HepG2 (cell line): ENCODE measurements around the gene GLIS2. TPM values are rescaled to one million over a fixed set of nuclear protein-coding genes. Genes with fewer than 3 reads are reported as not detected.
A peak's percentile ranks its signal among the peaks of the same experiment; 100 is the strongest.
"Not testable (repeated sequence)": the region's sequence is repeated elsewhere in the genome, so short reads cannot be mapped to it uniquely, and the experiment has no call there.

Source experiments
- ATAC-seq: fragments of 200-7000 bp; cut with Tn5 transposase; 3 replicates; pipeline ENCODE4 v1.9.1; 2020; ENCODE audit warnings: mild to moderate bottlenecking, moderate library complexity
- BruUV-seq: library from RNA; stranded (reverse); fragments of 400-500 nt; replicated peaks from 2 replicates; lab custom pipeline; 2021; lab: Mats Ljungman, UMichigan
- CTCF ChIA-PET: fragments of 300-600 bp; formaldehyde crosslinking; extraction: SDS; loops from one replicate; lab custom pipeline; 2021; ENCODE audit warnings: low total read pairs, inconsistent platforms, low intra/inter-chr PET ratio; lab: Yijun Ruan, JAX
- POLR2A ChIA-PET: fragments of 350-600 bp; sonication (Branson Sonifier 250); formaldehyde crosslinking; loops from one replicate; lab custom pipeline; 2020; ENCODE audit warnings: antibody characterized with exemption, inconsistent platforms; lab: Yijun Ruan, JAX
- DNase-seq: peaks from one replicate; pipeline ENCODE4 v3.0.0-alpha.2; 2015; ENCODE audit warnings: low spot score
- FAIRE-seq: peaks from 3 replicates; lab custom pipeline; 2011; peaks lifted over from hg19 to GRCh38; lab: Jason Lieb, UNC
- H2AFZ ChIP-seq: one replicate; pipeline ENCODE4 v1.6.1; 2011; ENCODE audit warnings: low read length, inconsistent platforms
- H3K27ac ChIP-seq: fragments of 300-600 bp; 3 replicates; pipeline ENCODE4 v1.8.0; 2011; ENCODE audit warnings: mixed run types, mild to moderate bottlenecking, mixed read lengths, low read length, inconsistent platforms; ENCODE audit not compliant: insufficient read depth; ENCODE audit errors: extremely low read length
- H3K27me3 ChIP-seq, 2 experiments: fragments of 200-600 bp in 1 of 2; 2 replicates in 1 of 2; 3 replicates in 1 of 2; pipeline versions ENCODE4 v1.6.0 to v1.8.0; 2011; ENCODE audit warnings: low read length in 2 of 2, mild to moderate bottlenecking in 2 of 2, moderate library complexity in 2 of 2, inconsistent platforms in 1 of 2; ENCODE audit not compliant: insufficient read depth in 2 of 2, control insufficient read depth in 1 of 2
- H3K36me3 ChIP-seq, 2 experiments: fragments of 200-600 bp in 1 of 2; replicated peaks in 1 of 2; 2 replicates in 1 of 2; 3 replicates in 1 of 2; pipeline versions ENCODE4 v1.5.1 to v1.8.0; 2011; ENCODE audit warnings: low read length in 2 of 2, inconsistent platforms in 1 of 2; ENCODE audit not compliant: insufficient read depth in 2 of 2, control insufficient read depth in 1 of 2
- H3K4me1 ChIP-seq: 2 replicates; pipeline ENCODE4 v1.5.1; 2012; ENCODE audit warnings: low read length, inconsistent platforms; ENCODE audit not compliant: insufficient read depth
- H3K4me2 ChIP-seq: 2 replicates; pipeline ENCODE4 v1.6.0; 2011; ENCODE audit warnings: low read depth, low read length, inconsistent platforms
- H3K4me3 ChIP-seq, 3 experiments: fragments of 200-600 bp in 1 of 3; sonication (generic), shearing (Covaris generic) in 1 of 3; replicated peaks in 1 of 3; 2 replicates each; pipeline ENCODE4 v1.5.1; 2011 to 2016; ENCODE audit warnings: low read length in 3 of 3, inconsistent platforms in 2 of 3, low read depth in 2 of 3, mild to moderate bottlenecking in 2 of 3, control low read depth in 1 of 3, mixed read lengths in 1 of 3; ENCODE audit not compliant: insufficient read depth in 1 of 3
- H3K79me2 ChIP-seq: one replicate; pipeline ENCODE4 v1.6.1; 2011; ENCODE audit warnings: low read length, inconsistent platforms; ENCODE audit not compliant: insufficient read depth
- H3K9ac ChIP-seq: 2 replicates; pipeline ENCODE4 v1.6.0; 2011; ENCODE audit warnings: mild to moderate bottlenecking, low read depth, low read length, inconsistent platforms; ENCODE audit not compliant: insufficient read depth
- H3K9me3 ChIP-seq: 2 replicates; pipeline ENCODE4 v1.5.1; 2012; ENCODE audit warnings: mild to moderate bottlenecking, low read length
- H4K20me1 ChIP-seq: 2 replicates; pipeline ENCODE4 v1.6.0; 2011; ENCODE audit warnings: inconsistent platforms, mild to moderate bottlenecking, low read length, moderate library complexity; ENCODE audit not compliant: insufficient read depth
- AGO1 ChIP-seq: fragments of 200-400 bp; formaldehyde crosslinking; IDR thresholded peaks from 2 replicates; pipeline ENCODE4 v1.6.1; 2017; ENCODE audit warnings: mild to moderate bottlenecking, low read depth, low read length, moderate library complexity; ENCODE audit not compliant: poor library complexity, severe bottlenecking
- AGO2 ChIP-seq: fragments of 200-400 bp; formaldehyde crosslinking; optimal IDR thresholded peaks from 2 replicates; pipeline ENCODE3; 2017; ENCODE audit warnings: mild to moderate bottlenecking, low read depth, low read length, moderate library complexity
- ETV5 ChIP-seq: IDR thresholded peaks from 2 replicates; pipeline ENCODE4 v1.6.1; 2018; ENCODE audit warnings: missing biosample characterization, missing genetic modification reagents, inconsistent platforms, borderline replicate concordance
- HNRNPLL ChIP-seq: fragments of 200-400 bp; formaldehyde crosslinking; IDR thresholded peaks from 2 replicates; pipeline ENCODE4 v1.6.1; 2017; ENCODE audit warnings: mild to moderate bottlenecking, low read depth, low read length; ENCODE audit not compliant: poor library complexity, severe bottlenecking
- SP5 ChIP-seq: IDR thresholded peaks from 2 replicates; pipeline ENCODE4 v1.6.1; 2016; ENCODE audit warnings: low read depth, borderline replicate concordance
- ZNF121 ChIP-seq: sonication (generic); formaldehyde crosslinking; IDR thresholded peaks from 2 replicates; pipeline ENCODE4 v1.5.0; 2020; ENCODE audit warnings: mild to moderate bottlenecking, missing genetic modification reagents
- ZNF441 ChIP-seq: sonication (generic); formaldehyde crosslinking; IDR thresholded peaks from 2 replicates; pipeline ENCODE4 v1.7.0; 2021; ENCODE audit warnings: missing genetic modification reagents, borderline replicate concordance
- WGBS: methylation state at CpG from one replicate; pipeline ENCODE4 v1.1.6; 2017; ENCODE audit warnings: low lambda C conversion rate; 5-methylcytosine and 5-hydroxymethylcytosine counted together
- in situ Hi-C: cut with HindIII; loops from 2 replicates; pipeline ENCODE4 v1.10.0; 2017; ENCODE audit warnings: low pct_unique_long_range_greater_than_20kb; ENCODE audit not compliant: extremely low pct_ligation_motif_present
- intact Hi-C: fragments of 100-400 bp; cut with micrococcal nuclease; formaldehyde crosslinking; loops from one replicate; pipeline ENCODE4 v1.10.0; 2022; ENCODE audit not compliant: unreplicated experiment
- polyA plus RNA-seq, 8 experiments: library from polyadenylated mRNA; depleted of rRNA in 3 of 8; stranded (reverse) in 7 of 8; unstranded in 1 of 8; fragments of >200 nt; fragmentation: Illumina TruSeq in 4 of 8; extraction: Trizol in 4 of 8; gene quantifications; 2 replicates each; pipeline versions ENCODE4 v1.2.1 to v1.2.3, GENCODE V29; 2011 to 2016; ENCODE audit warnings: low read depth in 4 of 8, missing spikeins in 1 of 8, mixed read lengths in 1 of 8; ENCODE audit not compliant: insufficient read depth in 1 of 8
- total RNA-seq, 5 experiments: library from RNA; depleted of rRNA; stranded (reverse); fragments of >200 nt; fragmentation: Illumina TruSeq; extraction: Trizol; gene quantifications; 2 replicates each; pipeline ENCODE4 v1.2.3, GENCODE V29; 2016; ENCODE audit warnings: low read depth in 1 of 5
- TF ChIP-seq, protein P1 (sequence below): sonication (generic); formaldehyde crosslinking; IDR thresholded peaks from 2 replicates; pipeline ENCODE4 v1.8.1; 2023; ENCODE audit warnings: mild to moderate bottlenecking, missing genetic modification reagents

Gene GLIS2
- total and polyA plus RNA-seq, 2 of the 13 experiments (the other 11 are each of a cell fraction or from before 2014, with no cell fraction given), result 0.28 to 0.29 TPM

DNA sequence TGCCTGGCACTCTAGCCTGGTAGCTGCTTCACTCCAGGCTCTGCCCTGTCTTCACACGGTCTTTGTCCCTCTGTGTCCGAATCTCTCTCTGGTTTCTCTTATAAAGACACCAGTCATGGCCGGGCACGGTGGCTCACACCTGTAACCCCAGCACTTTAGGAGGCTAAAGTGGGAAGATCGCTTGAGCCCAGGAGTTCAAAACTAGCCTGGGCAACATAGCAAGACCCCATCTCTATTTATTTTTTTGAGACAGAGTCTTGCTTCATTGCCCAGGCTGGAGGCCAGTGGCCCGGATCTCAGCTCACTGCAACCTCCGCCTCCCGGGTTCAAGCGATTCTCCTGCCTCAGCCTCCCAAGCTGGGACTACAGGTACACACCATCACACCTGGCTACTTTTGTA, 17.8 kb downstream of the GLIS2 start:
- 91% methylated on average over 9 of the region's 9 CpGs for WGBS
- ATAC-seq, intact Hi-C loops, H3K4me2 ChIP-seq, H3K36me3 ChIP-seq, in situ Hi-C loops, POLR2A ChIA-PET, H3K27ac ChIP-seq, CTCF ChIA-PET, H3K9me3 ChIP-seq, BruUV-seq, H4K20me1 ChIP-seq, FAIRE-seq, H3K27me3 ChIP-seq, H2AFZ ChIP-seq, H3K9ac ChIP-seq, H3K4me3 ChIP-seq, DNase-seq, H3K79me2 ChIP-seq: not testable (repeated sequence)
- peak; percentile 56 for TF ChIP-seq ZNF121 (CRISPR knock-in tag)
- peaks cover 14% of the 10 kb centered on the region for H3K4me1 ChIP-seq

DNA sequence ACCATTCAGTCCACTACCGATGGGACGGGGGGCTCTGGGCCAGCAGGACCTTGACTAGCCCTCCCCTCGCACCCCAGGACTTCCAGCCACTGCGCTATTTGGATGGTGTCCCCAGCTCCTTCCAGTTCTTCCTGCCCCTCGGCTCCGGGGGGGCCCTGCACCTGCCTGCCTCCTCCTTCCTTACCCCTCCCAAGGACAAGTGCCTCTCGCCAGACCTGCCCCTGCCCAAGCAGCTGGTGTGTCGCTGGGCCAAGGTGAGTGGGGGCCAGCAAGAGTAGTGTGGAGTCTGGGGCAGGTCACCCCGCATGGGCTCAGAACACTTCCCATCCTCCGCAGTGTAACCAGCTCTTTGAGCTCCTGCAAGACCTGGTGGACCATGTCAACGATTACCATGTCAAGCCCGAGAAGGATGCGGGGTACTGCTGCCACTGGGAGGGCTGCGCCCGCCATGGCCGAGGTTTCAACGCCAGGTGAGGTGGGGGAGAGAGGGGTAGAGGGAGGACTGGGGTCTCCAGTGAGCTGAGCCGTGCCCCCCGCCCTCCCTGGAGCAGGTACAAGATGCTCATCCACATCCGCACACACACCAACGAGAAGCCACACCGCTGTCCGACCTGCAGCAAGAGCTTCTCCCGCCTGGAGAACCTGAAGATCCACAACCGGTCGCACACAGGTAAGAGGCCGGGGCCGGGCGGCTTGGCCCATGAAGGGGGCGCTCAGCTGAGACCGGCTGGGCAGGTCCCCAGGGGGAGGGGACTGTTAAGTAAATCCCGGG, 19.0 kb downstream of the GLIS2 start:
- Histone ChIP-seq H3K79me2 (no peaks in the 10 kb centered on the region), H3K4me2 (no peak overlapping the region), H3K27ac (no peak overlapping the region), H3K4me3 (no peak overlapping the region)
- TF ChIP-seq SP5 (CRISPR knock-in tag), result no peak
- TF ChIP-seq, protein P1, sequence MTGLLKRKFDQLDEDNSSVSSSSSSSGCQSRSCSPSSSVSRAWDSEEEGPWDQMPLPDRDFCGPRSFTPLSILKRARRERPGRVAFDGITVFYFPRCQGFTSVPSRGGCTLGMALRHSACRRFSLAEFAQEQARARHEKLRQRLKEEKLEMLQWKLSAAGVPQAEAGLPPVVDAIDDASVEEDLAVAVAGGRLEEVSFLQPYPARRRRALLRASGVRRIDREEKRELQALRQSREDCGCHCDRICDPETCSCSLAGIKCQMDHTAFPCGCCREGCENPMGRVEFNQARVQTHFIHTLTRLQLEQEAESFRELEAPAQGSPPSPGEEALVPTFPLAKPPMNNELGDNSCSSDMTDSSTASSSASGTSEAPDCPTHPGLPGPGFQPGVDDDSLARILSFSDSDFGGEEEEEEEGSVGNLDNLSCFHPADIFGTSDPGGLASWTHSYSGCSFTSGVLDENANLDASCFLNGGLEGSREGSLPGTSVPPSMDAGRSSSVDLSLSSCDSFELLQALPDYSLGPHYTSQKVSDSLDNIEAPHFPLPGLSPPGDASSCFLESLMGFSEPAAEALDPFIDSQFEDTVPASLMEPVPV, result no peak
- TF ChIP-seq AGO1, result peak; percentile 65
- TF ChIP-seq HNRNPLL, result no peak
- peak; percentile 79 for TF ChIP-seq AGO2
- TF ChIP-seq ZNF441 (CRISPR knock-in tag), result no peak
- TF ChIP-seq ETV5 (CRISPR knock-in tag), result no peak
- TF ChIP-seq, all 625 proteins: peak for 2
- no peak overlapping the region for H3K9ac ChIP-seq
- ATAC-seq (no peak), FAIRE-seq (no peak), DNase-seq (no peak)
- no peaks in the 10 kb centered on the region for H3K27me3 ChIP-seq
- H3K4me1 ChIP-seq, result peaks cover 2% of the 10 kb centered on the region
- in situ Hi-C loops (no loop called here), intact Hi-C loops (no loop called here)
- ChIA-PET POLR2A (interaction anchor here (1.2 kb wide), 1 partner anchor 17 kb away, joined by 3 read pairs; no protein-coding TSS in a partner anchor), CTCF (no interaction called here)
- no peaks in the 10 kb centered on the region for H4K20me1 ChIP-seq
- no TSS peak for BruUV-seq
- no peaks in the 10 kb centered on the region for H3K9me3 ChIP-seq
- H2AFZ ChIP-seq, result no peak overlapping the region
- peaks cover 0 to 11% of the 10 kb centered on the region in 2 experiments; a peak in 1 of 5 replicates for H3K36me3 ChIP-seq
- 85% methylated on average over 10 of the region's 32 CpGs for WGBS
